OCI-LY1 (cell line): ENCODE results near the gene HIRA.

Experiments used
- CTCF ChIP-seq: fragments of 200-600 bp; sonication (generic), shearing (Covaris generic); IDR thresholded peaks from 2 replicates; pipeline ENCODE4 v1.5.1; 2017; ENCODE audit warnings: mild to moderate bottlenecking, antibody characterized with exemption, low read length, moderate library complexity, mixed read lengths
- EZH2 ChIP-seq: fragments of 200-600 bp; sonication (generic), shearing (Covaris generic); IDR thresholded peaks from 2 replicates; pipeline ENCODE4 v1.8.0; 2017; ENCODE audit warnings: borderline replicate concordance, mixed run types, mild to moderate bottlenecking, antibody characterized with exemption, low read length, moderate library complexity, mixed read lengths

GRCh38 chr22:19400881-19401280, 30.7 kb downstream of the HIRA start:
- TF ChIP-seq CTCF (no peak), EZH2 (no peak)
